GM12873 (cell line): ENCODE data around the gene POLR1F.

Experiments used
- TF ChIP-seq, protein P1 (sequence below): IDR thresholded peaks from 2 replicates; pipeline ENCODE4 v1.5.1; 2012; ENCODE audit warnings: low read depth, mild to moderate bottlenecking, moderate library complexity, low read length, control low read depth; ENCODE audit not compliant: insufficient read depth; ENCODE audit errors: missing control alignments

POLR1F gene

DNA sequence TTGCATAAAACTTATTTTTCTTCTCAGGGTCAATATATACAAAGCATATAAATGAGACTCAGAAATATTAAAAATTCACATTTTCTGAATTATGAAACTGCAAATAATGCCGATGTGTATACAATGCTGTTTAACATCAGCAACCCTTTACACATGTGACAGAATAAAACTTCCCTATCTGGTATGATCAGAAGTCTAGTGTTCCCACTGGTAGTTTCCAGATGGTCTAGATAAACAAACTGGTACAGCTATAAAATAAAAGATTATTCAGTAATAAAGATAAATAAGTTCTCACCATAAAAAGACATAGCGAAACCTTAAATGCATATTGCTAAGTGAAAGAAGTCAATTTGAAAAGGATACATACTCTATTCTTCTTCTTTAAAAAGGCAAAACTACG lies 7.9 kb downstream of the POLR1F start:
- TF ChIP-seq, protein P1, sequence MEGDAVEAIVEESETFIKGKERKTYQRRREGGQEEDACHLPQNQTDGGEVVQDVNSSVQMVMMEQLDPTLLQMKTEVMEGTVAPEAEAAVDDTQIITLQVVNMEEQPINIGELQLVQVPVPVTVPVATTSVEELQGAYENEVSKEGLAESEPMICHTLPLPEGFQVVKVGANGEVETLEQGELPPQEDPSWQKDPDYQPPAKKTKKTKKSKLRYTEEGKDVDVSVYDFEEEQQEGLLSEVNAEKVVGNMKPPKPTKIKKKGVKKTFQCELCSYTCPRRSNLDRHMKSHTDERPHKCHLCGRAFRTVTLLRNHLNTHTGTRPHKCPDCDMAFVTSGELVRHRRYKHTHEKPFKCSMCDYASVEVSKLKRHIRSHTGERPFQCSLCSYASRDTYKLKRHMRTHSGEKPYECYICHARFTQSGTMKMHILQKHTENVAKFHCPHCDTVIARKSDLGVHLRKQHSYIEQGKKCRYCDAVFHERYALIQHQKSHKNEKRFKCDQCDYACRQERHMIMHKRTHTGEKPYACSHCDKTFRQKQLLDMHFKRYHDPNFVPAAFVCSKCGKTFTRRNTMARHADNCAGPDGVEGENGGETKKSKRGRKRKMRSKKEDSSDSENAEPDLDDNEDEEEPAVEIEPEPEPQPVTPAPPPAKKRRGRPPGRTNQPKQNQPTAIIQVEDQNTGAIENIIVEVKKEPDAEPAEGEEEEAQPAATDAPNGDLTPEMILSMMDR: no peak

DNA sequence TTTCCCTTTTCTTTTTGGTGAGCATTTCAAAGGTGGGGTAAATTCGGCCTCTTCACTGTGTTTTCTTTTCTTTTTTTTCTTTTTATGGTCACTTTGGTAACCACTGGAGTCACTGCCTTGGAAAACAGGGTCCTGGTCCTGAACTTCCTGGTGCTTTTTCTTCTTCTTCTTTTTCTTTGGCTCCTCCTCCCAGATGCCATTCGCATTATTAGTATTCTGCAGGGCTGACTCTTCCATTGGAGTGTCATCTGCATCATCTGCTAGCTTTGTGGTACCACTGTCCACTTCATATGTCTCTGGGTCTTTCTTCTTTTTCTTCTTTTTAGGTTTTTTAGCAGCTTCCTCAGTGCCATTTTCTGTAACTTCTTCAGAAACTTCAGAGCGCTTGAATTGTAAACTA lies 10.5 kb downstream of the POLR1F start:
- TF ChIP-seq, protein P1: no peak

GRCh38 chr7:19696926-19697325 lies 11.9 kb downstream of the POLR1F start:
- TF ChIP-seq, protein P1: no peak

- TF ChIP-seq, protein P1: no peak
Measured at GRCh38 chr7:19692111-19692828, 16.6 kb downstream of the POLR1F start.

DNA sequence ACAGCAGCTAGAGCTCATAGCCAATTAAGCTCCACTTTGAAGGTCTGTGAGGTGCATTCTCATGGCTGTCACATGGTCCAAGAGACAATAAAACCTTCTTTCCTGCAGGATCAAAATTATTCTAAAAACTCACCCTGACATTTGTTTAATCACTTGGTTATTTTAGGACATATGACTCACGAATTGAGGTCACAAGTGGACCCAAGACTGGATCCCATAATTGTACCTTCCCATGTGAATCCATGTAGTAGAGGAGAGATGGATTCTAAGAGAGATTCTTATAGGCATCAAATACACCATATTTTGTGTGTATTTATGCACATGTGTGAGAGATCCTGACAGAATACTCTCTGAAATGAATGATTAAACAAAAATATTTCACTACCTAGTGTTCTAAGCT lies 18.1 kb downstream of the POLR1F start:
- TF ChIP-seq, protein P1: no peak

DNA sequence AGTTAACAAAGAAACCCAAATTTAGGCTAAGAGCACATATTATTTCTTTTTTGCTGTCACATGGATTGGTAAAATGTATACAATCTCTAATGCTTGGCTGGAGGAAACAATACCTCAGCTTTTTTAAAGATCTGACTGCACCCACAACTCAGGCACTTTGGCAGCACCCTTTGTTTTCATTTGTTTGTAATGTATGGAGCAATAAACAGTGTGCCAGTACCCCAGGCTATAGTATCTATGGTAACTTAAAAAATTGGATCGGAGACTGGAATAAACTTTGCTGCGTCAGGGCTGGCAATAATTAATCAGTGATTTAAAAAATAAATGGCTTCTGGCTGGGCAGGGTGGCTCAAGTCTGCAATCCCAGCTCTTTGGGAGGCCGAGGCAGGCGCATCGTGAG lies 27.2 kb downstream of the POLR1F start:
- TF ChIP-seq, protein P1: no peak

- TF ChIP-seq, protein P1: no peak
Measured at GRCh38 chr7:19677180-19677579, 31.7 kb downstream of the POLR1F start.
